Endothelial cell of umbilical vein (primary cell): ENCODE data around the gene SMC1B. TPM values are rescaled to one million over a fixed set of nuclear protein-coding genes. Genes with fewer than 3 reads are reported as not detected.

Source experiments
- BruUV-seq: library from RNA; stranded (reverse); fragments of 400-500 nt; replicated peaks from 2 replicates; lab custom pipeline; 2021; lab: Mats Ljungman, UMichigan
- CTCF ChIA-PET: fragments of 300-600, 350-600 bp; sonication (Branson Sonifier 250); formaldehyde crosslinking; loops from one replicate; lab custom pipeline; 2021; ENCODE audit warnings: antibody characterized with exemption, inconsistent platforms; lab: Charles Lee
- POLR2A ChIA-PET: fragments of 300-600, 350-600 bp; sonication (Branson Sonifier 250); formaldehyde crosslinking; loops from one replicate; lab custom pipeline; 2021; ENCODE audit warnings: antibody characterized with exemption, inconsistent platforms; lab: Charles Lee
- DNase-seq: peaks from one replicate; pipeline ENCODE4 v3.0.0-alpha.2; 2011; ENCODE audit warnings: low read depth, low spot score
- FAIRE-seq: peaks from 2 replicates; lab custom pipeline; 2011; peaks lifted over from hg19 to GRCh38; lab: Jason Lieb, UNC
- H2AFZ ChIP-seq: 2 replicates; pipeline ENCODE4 v1.6.0; 2012; ENCODE audit warnings: low read depth, low read length, control low read depth, inconsistent platforms
- H3K27ac ChIP-seq: 2 replicates; pipeline ENCODE4 v1.5.1; 2011; ENCODE audit warnings: low read depth, mild to moderate bottlenecking, control low read depth, low read length, moderate library complexity; ENCODE audit not compliant: insufficient read depth
- H3K27me3 ChIP-seq, 2 experiments: 2 replicates each; pipeline versions ENCODE4 v1.6.0 to v1.6.1; 2011; ENCODE audit warnings: low read length in 2 of 2, mixed read lengths in 1 of 2; ENCODE audit not compliant: control insufficient read depth in 2 of 2, insufficient read depth in 2 of 2
- H3K36me3 ChIP-seq, 2 experiments: 2 replicates in 1 of 2; 3 replicates in 1 of 2; pipeline ENCODE4 v1.5.1; 2011; ENCODE audit warnings: low read length in 2 of 2, mild to moderate bottlenecking in 1 of 2, moderate library complexity in 1 of 2; ENCODE audit not compliant: control insufficient read depth in 2 of 2, insufficient read depth in 2 of 2; ENCODE audit errors: extremely low read depth in 1 of 2
- H3K4me1 ChIP-seq: 3 replicates; pipeline ENCODE4 v1.5.1; 2011; ENCODE audit warnings: mild to moderate bottlenecking, low read length; ENCODE audit not compliant: control insufficient read depth, insufficient read depth; ENCODE audit errors: extremely low read depth
- H3K4me2 ChIP-seq: 2 replicates; pipeline ENCODE4 v1.6.1; 2011; ENCODE audit warnings: low read length, control low read depth, mixed read lengths; ENCODE audit not compliant: insufficient read depth
- H3K4me3 ChIP-seq, 3 experiments: fragments of 200-600 bp in 1 of 3; sonication (generic), shearing (Covaris generic) in 1 of 3; replicated peaks in 1 of 3; 2 replicates each; pipeline ENCODE4 v1.5.1; 2011 to 2016; ENCODE audit warnings: control low read depth in 3 of 3, low read length in 3 of 3, mild to moderate bottlenecking in 2 of 3, inconsistent platforms in 1 of 3, low read depth in 1 of 3, moderate library complexity in 1 of 3; ENCODE audit not compliant: insufficient read depth in 1 of 3
- H3K79me2 ChIP-seq: 2 replicates; pipeline ENCODE4 v1.6.0; 2012; ENCODE audit warnings: low read length, inconsistent platforms; ENCODE audit not compliant: control insufficient read depth, insufficient read depth
- H3K9ac ChIP-seq: replicated peaks from 2 replicates; pipeline ENCODE3; 2011; ENCODE audit warnings: low read length, control low read depth; ENCODE audit not compliant: insufficient read depth; ENCODE audit errors: extremely low read depth
- H3K9me1 ChIP-seq: replicated peaks from 3 replicates; pipeline ENCODE4 v1.6.0; 2011; ENCODE audit warnings: mild to moderate bottlenecking, low read length; ENCODE audit not compliant: control insufficient read depth, insufficient read depth; ENCODE audit errors: extremely low read depth
- H3K9me3 ChIP-seq: replicated peaks from 2 replicates; pipeline ENCODE4 v1.5.1; 2012; ENCODE audit warnings: low read length, inconsistent platforms; ENCODE audit not compliant: control insufficient read depth, insufficient read depth
- H4K20me1 ChIP-seq: replicated peaks from 2 replicates; pipeline ENCODE3; 2011; ENCODE audit warnings: mild to moderate bottlenecking, low read length; ENCODE audit not compliant: control insufficient read depth, insufficient read depth; ENCODE audit errors: extremely low read depth
- CTCF ChIP-seq, 2 donors: IDR thresholded peaks; 1 replicate in 1 of 2; 2 replicates in 1 of 2; pipeline ENCODE4 v1.5.1; 2011; ENCODE audit warnings: low read length in 2 of 2, mild to moderate bottlenecking in 2 of 2, moderate library complexity in 2 of 2, control low read depth in 1 of 2, inconsistent platforms in 1 of 2, low read depth in 1 of 2; ENCODE audit not compliant: insufficient read depth in 1 of 2; ENCODE audit errors: extremely low read depth in 1 of 2
- EZH2 ChIP-seq: IDR thresholded peaks from 2 replicates; pipeline ENCODE4 v1.6.1; 2012; ENCODE audit warnings: borderline replicate concordance, low read depth, mild to moderate bottlenecking, moderate library complexity, low read length, inconsistent platforms; ENCODE audit not compliant: severe bottlenecking
- FOS ChIP-seq: IDR thresholded peaks from 2 replicates; pipeline ENCODE4 v1.6.1; 2011; ENCODE audit warnings: mild to moderate bottlenecking, low read length, moderate library complexity, borderline replicate concordance; ENCODE audit not compliant: insufficient read depth
- GATA2 ChIP-seq: IDR thresholded peaks from 2 replicates; pipeline ENCODE4 v1.7.0; 2011; ENCODE audit warnings: low read depth, mild to moderate bottlenecking, moderate library complexity, mixed read lengths, low read length; ENCODE audit not compliant: insufficient read length, insufficient read depth
- JUN ChIP-seq: IDR thresholded peaks from 2 replicates; pipeline ENCODE4 v1.6.1; 2011; ENCODE audit warnings: borderline replicate concordance, low read depth; ENCODE audit not compliant: insufficient read length, insufficient read depth
- MAX ChIP-seq: IDR thresholded peaks from 2 replicates; pipeline ENCODE4 v1.6.1; 2011; ENCODE audit not compliant: insufficient read depth, insufficient read length
- MYC ChIP-seq: IDR thresholded peaks from one replicate; pipeline ENCODE4 v1.6.1; 2011; ENCODE audit warnings: mild to moderate bottlenecking, low read depth, low read length
- POLR2A ChIP-seq: IDR thresholded peaks from 2 replicates; pipeline ENCODE4 v1.6.1; 2012; ENCODE audit warnings: low read depth, mild to moderate bottlenecking, control low read depth, low read length
- POLR2AphosphoS5 ChIP-seq: IDR thresholded peaks from 2 replicates; pipeline ENCODE4 v1.6.1; 2012; ENCODE audit warnings: low read depth, mild to moderate bottlenecking, control low read depth, low read length, moderate library complexity; ENCODE audit not compliant: insufficient read depth
- dilution Hi-C: fragments of 300-500 bp; cut with MboI; formaldehyde crosslinking; loops from one replicate; pipeline ENCODE4 v1.15.0; 2019; ENCODE audit warnings: low sequenced_read_pairs; ENCODE audit not compliant: extremely low pct_ligation_motif_present
- intact Hi-C: fragments of 100-400 bp; cut with micrococcal nuclease; formaldehyde crosslinking; loops from one replicate; pipeline ENCODE4 v1.10.0; 2022
- polyA plus RNA-seq, 4 experiments: library from polyadenylated mRNA; depleted of rRNA in 3 of 4; stranded (reverse) in 3 of 4; unstranded in 1 of 4; fragments of >200 nt; gene quantifications; 2 replicates each; pipeline versions ENCODE4 v1.2.1 to v1.2.3, GENCODE V29; 2011 to 2012; ENCODE audit warnings: missing spikeins in 1 of 4
- total RNA-seq: library from RNA; stranded (reverse); gene quantifications from 2 replicates; pipeline ENCODE4 v1.2.3, GENCODE V29; 2021

The SMC1B gene
- total and polyA plus RNA-seq, 2 donors (not counting 3 experiments of a cell fraction or from before 2014, with no cell fraction given) = 0.07 TPM; not detected in 1

GRCh38 chr22:45349916-45350315, 63.5 kb downstream of the SMC1B start:
- DNase-seq (no peak), FAIRE-seq (no peak)
- dilution Hi-C loops (no loop called here), intact Hi-C loops (no loop called here)
- TF ChIP-seq EZH2 (no peak), POLR2AphosphoS5 (no peak), MAX (no peak), FOS (no peak), GATA2 (no peak), POLR2A (no peak), MYC (no peak), CTCF (IDR thresholded peaks at IDR 0.05; ENCODE audit: extremely low read depth in 1 of 2, insufficient read depth in 1 of 2, low read depth in 1 of 2, low read length in 2 of 2) (no peak), JUN (no peak)
- ChIA-PET POLR2A (interaction anchor here (0.7 kb wide), 1 partner anchor 29 kb away, joined by 3 read pairs; no protein-coding TSS in a partner anchor), CTCF (no interaction called here)
- H3K9me1 ChIP-seq = no peaks in the 10 kb centered on the region
- H3K79me2 ChIP-seq = no peaks in the 10 kb centered on the region
- no peak overlapping the region for H3K4me2 ChIP-seq
- no peak overlapping the region for H3K4me3 ChIP-seq
- no peak overlapping the region for H3K9ac ChIP-seq
- no peaks in the 10 kb centered on the region for H3K9me3 ChIP-seq
- no peak overlapping the region for H3K27ac ChIP-seq
- H2AFZ ChIP-seq = no peak overlapping the region
- no TSS peak for BruUV-seq
- H4K20me1 ChIP-seq = no peaks in the 10 kb centered on the region
- H3K36me3 ChIP-seq = no peaks in the 10 kb centered on the region
- no peaks in the 10 kb centered on the region for H3K4me1 ChIP-seq
- no peaks in the 10 kb centered on the region for H3K27me3 ChIP-seq
